Measurements from ENCODE around the gene RPS18. TPM values are rescaled to one million over a fixed set of nuclear protein-coding genes. Genes with fewer than 3 reads are reported as not detected.
A peak's percentile ranks its signal among the peaks of the same experiment; 100 is the strongest.

The RPS18 gene
- total and polyA plus RNA-seq, 4 donors: 742 to 1,432 (median 1,060) TPM

DNA sequence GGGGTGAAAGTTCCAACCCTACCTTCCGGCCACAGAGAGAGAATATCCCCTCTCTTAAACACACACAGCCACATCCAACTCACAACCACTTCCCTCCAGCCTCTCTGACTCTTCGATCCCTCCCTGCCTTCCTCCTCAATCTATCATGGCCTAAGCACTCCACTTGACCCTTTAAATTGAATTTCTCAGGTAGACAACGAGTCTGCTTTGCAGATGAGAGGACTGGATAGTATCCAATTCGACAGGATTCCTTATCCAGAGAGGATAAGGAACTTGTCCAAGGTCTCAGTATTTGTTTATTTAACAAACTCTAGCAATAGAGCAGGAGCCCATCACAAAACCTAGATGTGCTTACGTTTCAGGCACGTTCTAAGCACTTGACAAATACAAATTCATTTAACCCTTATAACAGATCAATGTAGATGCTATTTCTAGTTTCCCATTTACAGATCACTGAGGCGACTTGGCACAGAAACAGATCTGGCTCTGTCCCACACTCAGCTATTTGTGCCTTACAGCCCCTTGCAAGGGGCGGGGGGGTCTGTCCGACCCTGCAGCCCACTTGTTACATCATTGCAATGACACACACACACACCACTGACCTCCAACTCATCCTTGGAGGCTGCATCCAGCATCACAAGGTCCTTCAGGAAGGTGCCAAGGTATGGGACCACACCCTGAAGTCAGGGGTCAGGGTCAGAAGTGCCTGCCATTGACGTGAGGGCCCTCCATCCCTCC lies 22.4 kb downstream of the RPS18 start:
- TF ChIP-seq RAD21 (IDR thresholded peaks at IDR 0.05): no peak
- TF ChIP-seq, protein P1, sequence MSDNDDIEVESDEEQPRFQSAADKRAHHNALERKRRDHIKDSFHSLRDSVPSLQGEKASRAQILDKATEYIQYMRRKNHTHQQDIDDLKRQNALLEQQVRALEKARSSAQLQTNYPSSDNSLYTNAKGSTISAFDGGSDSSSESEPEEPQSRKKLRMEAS (IDR thresholded peaks at IDR 0.05): no peak
- TF ChIP-seq RXRA (IDR thresholded peaks at IDR 0.05): no peak
- TF ChIP-seq SP1 (IDR thresholded peaks at IDR 0.05): no peak
- TF ChIP-seq YY1 (IDR thresholded peaks at IDR 0.05): no peak
- no peak for TF ChIP-seq TAF1 (conservative IDR thresholded peaks at IDR 0.05)
- no peak for TF ChIP-seq FOXA1 (IDR thresholded peaks at IDR 0.05)
- TF ChIP-seq, protein P2, sequence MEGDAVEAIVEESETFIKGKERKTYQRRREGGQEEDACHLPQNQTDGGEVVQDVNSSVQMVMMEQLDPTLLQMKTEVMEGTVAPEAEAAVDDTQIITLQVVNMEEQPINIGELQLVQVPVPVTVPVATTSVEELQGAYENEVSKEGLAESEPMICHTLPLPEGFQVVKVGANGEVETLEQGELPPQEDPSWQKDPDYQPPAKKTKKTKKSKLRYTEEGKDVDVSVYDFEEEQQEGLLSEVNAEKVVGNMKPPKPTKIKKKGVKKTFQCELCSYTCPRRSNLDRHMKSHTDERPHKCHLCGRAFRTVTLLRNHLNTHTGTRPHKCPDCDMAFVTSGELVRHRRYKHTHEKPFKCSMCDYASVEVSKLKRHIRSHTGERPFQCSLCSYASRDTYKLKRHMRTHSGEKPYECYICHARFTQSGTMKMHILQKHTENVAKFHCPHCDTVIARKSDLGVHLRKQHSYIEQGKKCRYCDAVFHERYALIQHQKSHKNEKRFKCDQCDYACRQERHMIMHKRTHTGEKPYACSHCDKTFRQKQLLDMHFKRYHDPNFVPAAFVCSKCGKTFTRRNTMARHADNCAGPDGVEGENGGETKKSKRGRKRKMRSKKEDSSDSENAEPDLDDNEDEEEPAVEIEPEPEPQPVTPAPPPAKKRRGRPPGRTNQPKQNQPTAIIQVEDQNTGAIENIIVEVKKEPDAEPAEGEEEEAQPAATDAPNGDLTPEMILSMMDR (IDR thresholded peaks at IDR 0.05; ENCODE audit: low read depth, low read length, missing input control): no peak
- TF ChIP-seq, protein P3, sequence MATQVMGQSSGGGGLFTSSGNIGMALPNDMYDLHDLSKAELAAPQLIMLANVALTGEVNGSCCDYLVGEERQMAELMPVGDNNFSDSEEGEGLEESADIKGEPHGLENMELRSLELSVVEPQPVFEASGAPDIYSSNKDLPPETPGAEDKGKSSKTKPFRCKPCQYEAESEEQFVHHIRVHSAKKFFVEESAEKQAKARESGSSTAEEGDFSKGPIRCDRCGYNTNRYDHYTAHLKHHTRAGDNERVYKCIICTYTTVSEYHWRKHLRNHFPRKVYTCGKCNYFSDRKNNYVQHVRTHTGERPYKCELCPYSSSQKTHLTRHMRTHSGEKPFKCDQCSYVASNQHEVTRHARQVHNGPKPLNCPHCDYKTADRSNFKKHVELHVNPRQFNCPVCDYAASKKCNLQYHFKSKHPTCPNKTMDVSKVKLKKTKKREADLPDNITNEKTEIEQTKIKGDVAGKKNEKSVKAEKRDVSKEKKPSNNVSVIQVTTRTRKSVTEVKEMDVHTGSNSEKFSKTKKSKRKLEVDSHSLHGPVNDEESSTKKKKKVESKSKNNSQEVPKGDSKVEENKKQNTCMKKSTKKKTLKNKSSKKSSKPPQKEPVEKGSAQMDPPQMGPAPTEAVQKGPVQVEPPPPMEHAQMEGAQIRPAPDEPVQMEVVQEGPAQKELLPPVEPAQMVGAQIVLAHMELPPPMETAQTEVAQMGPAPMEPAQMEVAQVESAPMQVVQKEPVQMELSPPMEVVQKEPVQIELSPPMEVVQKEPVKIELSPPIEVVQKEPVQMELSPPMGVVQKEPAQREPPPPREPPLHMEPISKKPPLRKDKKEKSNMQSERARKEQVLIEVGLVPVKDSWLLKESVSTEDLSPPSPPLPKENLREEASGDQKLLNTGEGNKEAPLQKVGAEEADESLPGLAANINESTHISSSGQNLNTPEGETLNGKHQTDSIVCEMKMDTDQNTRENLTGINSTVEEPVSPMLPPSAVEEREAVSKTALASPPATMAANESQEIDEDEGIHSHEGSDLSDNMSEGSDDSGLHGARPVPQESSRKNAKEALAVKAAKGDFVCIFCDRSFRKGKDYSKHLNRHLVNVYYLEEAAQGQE (IDR thresholded peaks at IDR 0.05): no peak
- TF ChIP-seq, protein P4, sequence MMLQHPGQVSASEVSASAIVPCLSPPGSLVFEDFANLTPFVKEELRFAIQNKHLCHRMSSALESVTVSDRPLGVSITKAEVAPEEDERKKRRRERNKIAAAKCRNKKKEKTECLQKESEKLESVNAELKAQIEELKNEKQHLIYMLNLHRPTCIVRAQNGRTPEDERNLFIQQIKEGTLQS (IDR thresholded peaks at IDR 0.05): no peak
- no peak for TF ChIP-seq FOXA2 (IDR thresholded peaks at IDR 0.05)
- no peak for TF ChIP-seq EGR1 (IDR thresholded peaks at IDR 0.05; ENCODE audit: low read depth in 2 of 2)
- WGBS: 78% methylated on average over 10 of the region's 10 CpGs
- no peak for DNase-seq (ENCODE audit: low spot score)
- Histone ChIP-seq H3K27ac (ENCODE audit: low read depth in 1 of 2, low read length in 2 of 2) (no peak overlapping the region), H3K36me3 (ENCODE audit: control insufficient read depth in 4 of 4, insufficient read depth in 3 of 4, low read depth in 1 of 4, low read length in 3 of 4) (peaks cover 7 to 38% (median 15%) of the 10 kb centered on the region in 4 donors), H3K27me3 (ENCODE audit: control insufficient read depth in 4 of 4, insufficient read depth in 4 of 4, low read length in 3 of 4) (no peaks in the 10 kb centered on the region), H3K9me3 (ENCODE audit: control insufficient read depth in 4 of 4, low read length in 3 of 4) (no peaks in the 10 kb centered on the region), H3K9ac (ENCODE audit: low read depth in 1 of 2, low read length in 2 of 2) (no peak overlapping the region), H3K4me3 (ENCODE audit: low read depth in 1 of 3, low read length in 3 of 3) (no peak overlapping the region), H3K4me1 (ENCODE audit: control insufficient read depth in 4 of 4, insufficient read depth in 4 of 4, low read length in 3 of 4) (peaks cover 11 to 34% (median 29%) of the 10 kb centered on the region in 4 donors)

- H3K36me3 ChIP-seq (ENCODE audit: control insufficient read depth in 4 of 4, insufficient read depth in 3 of 4, low read depth in 1 of 4, low read length in 3 of 4): peaks cover 7 to 38% (median 15%) of the 10 kb centered on the region in 4 donors
Observed at GRCh38 chr6:33295621-33296369, 23.9 kb downstream of the RPS18 start.

More at GRCh38 chr6:33295621-33296369, 23.9 kb downstream of the RPS18 start:
- WGBS: 83% methylated on average over 15 of the region's 15 CpGs
- Histone ChIP-seq H3K9me3 (ENCODE audit: control insufficient read depth in 4 of 4, low read length in 3 of 4) (no peaks in the 10 kb centered on the region), H3K27me3 (ENCODE audit: control insufficient read depth in 4 of 4, insufficient read depth in 4 of 4, low read length in 3 of 4) (no peaks in the 10 kb centered on the region), H3K4me3 (ENCODE audit: low read depth in 1 of 3, low read length in 3 of 3) (no peak overlapping the region), H3K27ac (ENCODE audit: low read depth in 1 of 2, low read length in 2 of 2) (peak overlapping the region in 1 of 2 donors; percentile 39), H3K4me1 (ENCODE audit: control insufficient read depth in 4 of 4, insufficient read depth in 4 of 4, low read length in 3 of 4) (peaks cover 8 to 28% (median 23%) of the 10 kb centered on the region in 4 donors), H3K9ac (ENCODE audit: low read depth in 1 of 2, low read length in 2 of 2) (no peak overlapping the region)
- TF ChIP-seq FOXA1 (IDR thresholded peaks at IDR 0.05): no peak
- peak in 1 of 2 donors; percentile 7 for TF ChIP-seq HNF4A (conservative IDR thresholded peaks at IDR 0.05)
- TF ChIP-seq NR2F2 (IDR thresholded peaks at IDR 0.05): peak; percentile 62
- TF ChIP-seq JUND (IDR thresholded peaks at IDR 0.05): no peak
- TF ChIP-seq EGR1 (IDR thresholded peaks at IDR 0.05; ENCODE audit: low read depth in 2 of 2): no peak
- TF ChIP-seq FOXA2 (IDR thresholded peaks at IDR 0.05): no peak
- DNase-seq (ENCODE audit: low spot score): no peak
